Adrenal gland (tissue), 5 donors: Measurements from ENCODE around the gene SETBP1.

Experiments used
- CTCF ChIP-seq, 6 experiments: fragments of 450-650 bp in 4 of 6; fragments of 200-600 bp in 2 of 6; sonication (generic) in 1 of 6; IDR thresholded peaks; 1 replicate in 5 of 6; 2 replicates in 1 of 6; pipeline versions ENCODE4 v1.5.1 to v1.8.0; 2016 to 2021; ENCODE audit warnings: antibody characterized with exemption in 6 of 6, mild to moderate bottlenecking in 2 of 6, moderate library complexity in 1 of 6
- POLR2A ChIP-seq, 2 donors: fragments of 450-650 bp; IDR thresholded peaks; one replicate each; pipeline ENCODE4 v1.6.1; 2017; ENCODE audit warnings: antibody characterized with exemption in 2 of 2, mild to moderate bottlenecking in 2 of 2, moderate library complexity in 1 of 2
- donor health status: DM: no; HTN: no; CAD: no.

GRCh38 chr18:44758861-44759631 lies 78.4 kb downstream of the SETBP1 start:
- no peak for TF ChIP-seq CTCF (IDR thresholded peaks at IDR 0.05)
- no peak for TF ChIP-seq POLR2A (IDR thresholded peaks at IDR 0.05)
